Gastrocnemius medialis (tissue), 4 donors: ENCODE measurements around the gene PRB2.

Experiments used
- POLR2A ChIP-seq, 2 donors: fragments of 450-650 bp; IDR thresholded peaks; one replicate each; pipeline ENCODE4 v1.6.1; 2017; ENCODE audit warnings: antibody characterized with exemption in 2 of 2, mild to moderate bottlenecking in 2 of 2, moderate library complexity in 2 of 2
- TF ChIP-seq, protein P1 (sequence below), 5 experiments: fragments of 450-650 bp in 3 of 5; fragments of 200-600 bp in 2 of 5; sonication (generic) in 2 of 5; IDR thresholded peaks in 4 of 5; conservative IDR thresholded peaks in 1 of 5; 1 replicate in 4 of 5; 2 replicates in 1 of 5; pipeline ENCODE4 v1.5.1; 2016 to 2019; ENCODE audit warnings: antibody characterized with exemption in 5 of 5, mild to moderate bottlenecking in 3 of 5, moderate library complexity in 3 of 5

DNA sequence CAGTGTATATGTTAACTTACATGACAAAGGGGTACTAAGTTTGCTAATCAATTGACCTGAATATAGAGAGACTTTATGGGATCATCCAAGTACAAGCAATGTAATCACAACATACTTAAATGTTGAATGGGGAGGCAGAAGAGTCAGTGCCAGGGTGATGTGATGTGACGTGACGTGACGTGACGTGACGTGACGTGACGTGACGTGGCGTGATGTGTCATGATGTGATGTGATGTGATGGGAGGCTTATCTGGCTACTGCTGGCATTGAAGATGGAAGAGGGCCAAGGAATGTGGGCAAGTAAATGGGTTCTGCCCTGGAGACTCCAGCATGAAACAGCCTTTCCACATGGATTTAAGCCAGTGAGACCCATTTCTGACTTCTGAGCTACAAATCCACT is 46.9 kb downstream of the PRB2 start:
- TF ChIP-seq, protein P1, sequence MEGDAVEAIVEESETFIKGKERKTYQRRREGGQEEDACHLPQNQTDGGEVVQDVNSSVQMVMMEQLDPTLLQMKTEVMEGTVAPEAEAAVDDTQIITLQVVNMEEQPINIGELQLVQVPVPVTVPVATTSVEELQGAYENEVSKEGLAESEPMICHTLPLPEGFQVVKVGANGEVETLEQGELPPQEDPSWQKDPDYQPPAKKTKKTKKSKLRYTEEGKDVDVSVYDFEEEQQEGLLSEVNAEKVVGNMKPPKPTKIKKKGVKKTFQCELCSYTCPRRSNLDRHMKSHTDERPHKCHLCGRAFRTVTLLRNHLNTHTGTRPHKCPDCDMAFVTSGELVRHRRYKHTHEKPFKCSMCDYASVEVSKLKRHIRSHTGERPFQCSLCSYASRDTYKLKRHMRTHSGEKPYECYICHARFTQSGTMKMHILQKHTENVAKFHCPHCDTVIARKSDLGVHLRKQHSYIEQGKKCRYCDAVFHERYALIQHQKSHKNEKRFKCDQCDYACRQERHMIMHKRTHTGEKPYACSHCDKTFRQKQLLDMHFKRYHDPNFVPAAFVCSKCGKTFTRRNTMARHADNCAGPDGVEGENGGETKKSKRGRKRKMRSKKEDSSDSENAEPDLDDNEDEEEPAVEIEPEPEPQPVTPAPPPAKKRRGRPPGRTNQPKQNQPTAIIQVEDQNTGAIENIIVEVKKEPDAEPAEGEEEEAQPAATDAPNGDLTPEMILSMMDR (IDR thresholded peaks at IDR 0.05 in 4 of 5, conservative IDR thresholded peaks at IDR 0.05 in 1 of 5): no peak
- no peak for TF ChIP-seq POLR2A (IDR thresholded peaks at IDR 0.05)
